MM.1S (cell line): ENCODE data around the gene RUSF1.

Experiments
- DNase-seq: peaks from one replicate; pipeline ENCODE4 v3.0.0-alpha.2; 2015
- H2AFZ ChIP-seq: fragments of 300-600 bp; sonication (generic); 2 replicates; pipeline ENCODE4 v1.6.0; 2016; ENCODE audit warnings: antibody characterized with exemption, low read length
- H3F3A ChIP-seq: fragments of 300-600 bp; sonication (generic); 2 replicates; pipeline ENCODE4 v1.6.1; 2016; ENCODE audit warnings: mild to moderate bottlenecking, antibody characterized with exemption, low read length, moderate library complexity, mixed read lengths; ENCODE audit not compliant: insufficient read depth
- H3K27ac ChIP-seq: fragments of 300-600 bp; sonication (generic); 2 replicates; pipeline ENCODE4 v1.5.1; 2016; ENCODE audit warnings: mild to moderate bottlenecking, low read length
- H3K27me3 ChIP-seq: fragments of 300-600 bp; sonication (generic); replicated peaks from 2 replicates; pipeline ENCODE4 v1.6.0; 2016; ENCODE audit warnings: low read length; ENCODE audit not compliant: insufficient read depth
- H3K36me3 ChIP-seq: fragments of 300-600 bp; sonication (generic); replicated peaks from 2 replicates; pipeline ENCODE4 v1.6.1; 2016; ENCODE audit warnings: mild to moderate bottlenecking, low read length, mixed read lengths; ENCODE audit not compliant: insufficient read depth
- H3K4me1 ChIP-seq: fragments of 300-600 bp; sonication (generic); 2 replicates; pipeline ENCODE4 v1.6.1; 2016; ENCODE audit warnings: low read length, mixed read lengths
- H3K4me2 ChIP-seq: fragments of 300-600 bp; sonication (generic); 2 replicates; pipeline ENCODE4 v1.6.0; 2016; ENCODE audit warnings: low read depth, low read length
- H3K4me3 ChIP-seq: fragments of 300-600 bp; sonication (generic); 2 replicates; pipeline ENCODE4 v1.5.1; 2016; ENCODE audit warnings: low read length, mixed read lengths
- H3K79me2 ChIP-seq: fragments of 300-600 bp; sonication (generic); 2 replicates; pipeline ENCODE4 v1.6.1; 2016; ENCODE audit warnings: mixed run types, low read length, mixed read lengths
- H3K9ac ChIP-seq: fragments of 300-600 bp; sonication (generic); 2 replicates; pipeline ENCODE4 v1.6.1; 2016; ENCODE audit warnings: low read length, mixed read lengths
- H3K9me2 ChIP-seq: fragments of 300-600 bp; sonication (generic); replicated peaks from 2 replicates; pipeline ENCODE4 v1.6.1; 2016; ENCODE audit warnings: mild to moderate bottlenecking, low read length, mixed read lengths; ENCODE audit not compliant: insufficient read depth
- H3K9me3 ChIP-seq: fragments of 300-600 bp; sonication (generic); replicated peaks from 2 replicates; pipeline ENCODE4 v1.6.1; 2016; ENCODE audit warnings: mild to moderate bottlenecking, low read length, mixed read lengths; ENCODE audit not compliant: insufficient read depth
- H4K20me1 ChIP-seq: fragments of 300-600 bp; sonication (generic); 2 replicates; pipeline ENCODE4 v1.6.1; 2016; ENCODE audit warnings: mild to moderate bottlenecking, low read length, moderate library complexity, mixed read lengths; ENCODE audit not compliant: insufficient read depth
- EZH2 ChIP-seq: fragments of 300-600 bp; sonication (generic); optimal IDR thresholded peaks from 2 replicates; pipeline ENCODE3; 2017; ENCODE audit warnings: low read depth, mild to moderate bottlenecking, antibody characterized with exemption, low read length, mixed read lengths
- EZH2phosphoT487 ChIP-seq: fragments of 300-600 bp; sonication (generic); IDR thresholded peaks from 2 replicates; pipeline ENCODE4 v1.6.1; 2018; ENCODE audit warnings: antibody characterized with exemption, low read length
- TF ChIP-seq, protein P1 (sequence below): fragments of 300-600 bp; sonication (generic); IDR thresholded peaks from 2 replicates; pipeline ENCODE4 v1.5.1; 2016; ENCODE audit warnings: antibody characterized with exemption, low read length, mixed read lengths

Gene RUSF1

DNA sequence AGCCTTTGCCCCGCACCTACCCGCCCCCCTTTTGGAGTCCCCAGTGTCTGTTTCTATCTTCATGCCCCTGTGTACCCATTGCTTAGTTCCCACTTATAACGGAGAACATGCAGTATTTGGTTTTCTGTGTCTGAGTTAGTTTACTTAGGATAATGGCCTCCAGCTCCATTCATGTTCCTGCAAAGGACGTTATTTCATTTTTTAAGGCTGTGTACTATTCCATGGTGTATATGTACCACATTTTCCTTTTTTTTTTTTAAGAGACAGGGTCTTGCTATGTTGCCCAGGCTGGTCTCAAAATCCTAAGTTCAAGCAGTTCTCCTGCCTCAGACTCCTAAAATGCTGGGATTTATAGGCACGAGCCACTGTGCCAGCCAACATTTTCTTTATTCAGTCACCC, 40.3 kb downstream of the RUSF1 start:
- no peak for TF ChIP-seq EZH2
- TF ChIP-seq EZH2phosphoT487, result no peak
- TF ChIP-seq, protein P1, sequence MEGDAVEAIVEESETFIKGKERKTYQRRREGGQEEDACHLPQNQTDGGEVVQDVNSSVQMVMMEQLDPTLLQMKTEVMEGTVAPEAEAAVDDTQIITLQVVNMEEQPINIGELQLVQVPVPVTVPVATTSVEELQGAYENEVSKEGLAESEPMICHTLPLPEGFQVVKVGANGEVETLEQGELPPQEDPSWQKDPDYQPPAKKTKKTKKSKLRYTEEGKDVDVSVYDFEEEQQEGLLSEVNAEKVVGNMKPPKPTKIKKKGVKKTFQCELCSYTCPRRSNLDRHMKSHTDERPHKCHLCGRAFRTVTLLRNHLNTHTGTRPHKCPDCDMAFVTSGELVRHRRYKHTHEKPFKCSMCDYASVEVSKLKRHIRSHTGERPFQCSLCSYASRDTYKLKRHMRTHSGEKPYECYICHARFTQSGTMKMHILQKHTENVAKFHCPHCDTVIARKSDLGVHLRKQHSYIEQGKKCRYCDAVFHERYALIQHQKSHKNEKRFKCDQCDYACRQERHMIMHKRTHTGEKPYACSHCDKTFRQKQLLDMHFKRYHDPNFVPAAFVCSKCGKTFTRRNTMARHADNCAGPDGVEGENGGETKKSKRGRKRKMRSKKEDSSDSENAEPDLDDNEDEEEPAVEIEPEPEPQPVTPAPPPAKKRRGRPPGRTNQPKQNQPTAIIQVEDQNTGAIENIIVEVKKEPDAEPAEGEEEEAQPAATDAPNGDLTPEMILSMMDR, result no peak
- no peaks in the 10 kb centered on the region for H3K79me2 ChIP-seq
- no peak for DNase-seq
- no peak overlapping the region for H2AFZ ChIP-seq
- H3K9me2 ChIP-seq, result no peaks in the 10 kb centered on the region
- peaks cover 2% of the 10 kb centered on the region for H3K27me3 ChIP-seq
- H3K9me3 ChIP-seq, result no peaks in the 10 kb centered on the region
- H3K9ac ChIP-seq, result no peak overlapping the region
- no peaks in the 10 kb centered on the region for H3F3A ChIP-seq
- no peaks in the 10 kb centered on the region for H3K36me3 ChIP-seq
- H3K4me2 ChIP-seq, result no peak overlapping the region
- no peak overlapping the region for H3K4me3 ChIP-seq
- H3K27ac ChIP-seq, result no peak overlapping the region
- no peaks in the 10 kb centered on the region for H3K4me1 ChIP-seq
- no peaks in the 10 kb centered on the region for H4K20me1 ChIP-seq

DNA sequence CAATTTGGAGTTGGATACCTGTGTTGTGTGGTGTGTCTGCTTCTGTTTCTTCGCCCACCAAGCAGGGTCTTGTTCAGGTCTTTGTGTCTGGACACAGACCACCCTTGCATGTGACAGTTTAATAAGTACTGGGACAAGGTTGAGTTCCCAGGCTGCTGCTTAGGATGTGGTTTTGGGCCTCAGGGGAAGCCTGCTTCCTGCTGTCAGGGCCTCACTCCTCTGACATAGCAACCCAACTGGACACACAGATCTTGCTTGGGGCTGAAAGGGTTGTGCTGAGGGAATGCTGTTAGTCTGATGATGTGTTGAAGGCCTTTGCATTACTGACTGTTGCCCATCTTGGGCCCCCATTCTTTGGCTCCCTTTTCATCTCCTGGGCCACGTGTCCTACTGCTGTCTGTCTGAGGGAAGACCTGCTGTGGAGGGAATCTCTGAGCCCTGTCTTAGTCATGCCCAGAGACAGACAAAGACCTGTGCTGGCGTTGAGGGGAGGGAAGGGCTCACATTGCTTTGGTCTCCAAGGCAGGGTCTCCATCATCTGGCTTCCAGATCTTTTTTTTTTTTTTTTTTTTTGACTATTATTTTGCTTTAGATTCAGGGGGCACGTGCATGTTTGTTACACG, 40.9 kb downstream of the RUSF1 start:
- Histone ChIP-seq H3K27ac (no peak overlapping the region), H3K9ac (no peak overlapping the region), H3K79me2 (no peaks in the 10 kb centered on the region), H3K27me3 (no peaks in the 10 kb centered on the region), H4K20me1 (no peaks in the 10 kb centered on the region), H3K4me2 (no peak overlapping the region), H3K4me3 (no peak overlapping the region), H3K9me3 (no peaks in the 10 kb centered on the region), H3F3A (no peaks in the 10 kb centered on the region), H3K9me2 (no peaks in the 10 kb centered on the region), H3K4me1 (no peaks in the 10 kb centered on the region), H3K36me3 (no peaks in the 10 kb centered on the region), H2AFZ (no peak overlapping the region)
- no peak for DNase-seq
- TF ChIP-seq, protein P1, result no peak
- TF ChIP-seq EZH2, result no peak
- no peak for TF ChIP-seq EZH2phosphoT487

DNA sequence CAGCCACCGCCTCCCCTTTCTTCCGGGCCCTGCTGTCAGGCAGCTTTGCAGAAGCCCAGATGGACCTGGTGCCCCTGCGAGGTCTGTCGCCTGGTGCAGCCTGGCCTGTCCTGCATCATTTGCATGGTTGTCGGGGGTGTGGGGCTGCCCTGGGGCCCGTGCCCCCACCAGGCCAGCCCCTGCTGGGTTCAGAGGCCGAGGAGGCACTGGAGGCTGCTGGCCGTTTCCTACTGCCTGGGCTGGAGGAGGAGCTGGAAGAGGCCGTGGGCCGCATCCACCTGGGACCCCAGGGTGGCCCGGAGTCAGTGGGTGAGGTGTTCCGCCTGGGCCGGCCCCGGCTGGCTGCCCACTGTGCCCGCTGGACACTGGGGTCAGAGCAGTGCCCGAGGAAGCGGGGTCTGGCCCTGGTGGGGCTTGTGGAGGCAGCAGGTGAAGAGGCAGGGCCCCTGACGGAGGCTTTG, 41.8 kb downstream of the RUSF1 start:
- TF ChIP-seq EZH2phosphoT487 (no peak), EZH2 (no peak)
- TF ChIP-seq, protein P1, result no peak
- Histone ChIP-seq H3K4me2 (no peak overlapping the region), H3K9ac (no peak overlapping the region)

More for the DNA sequence above, 41.8 kb downstream of the RUSF1 start:
- Histone ChIP-seq H3K36me3 (no peaks in the 10 kb centered on the region), H3K79me2 (no peaks in the 10 kb centered on the region), H3K27me3 (no peaks in the 10 kb centered on the region), H3K4me1 (no peaks in the 10 kb centered on the region), H3K27ac (no peak overlapping the region), H3K4me3 (no peak overlapping the region), H3K9me2 (no peaks in the 10 kb centered on the region), H4K20me1 (no peaks in the 10 kb centered on the region), H2AFZ (no peak overlapping the region), H3F3A (no peaks in the 10 kb centered on the region), H3K9me3 (no peaks in the 10 kb centered on the region)
- no peak for DNase-seq
